ENCODE measurements around the gene TARS2. TPM values are rescaled to one million over a fixed set of nuclear protein-coding genes. Genes with fewer than 3 reads are reported as not detected.

Gene TARS2
- total RNA-seq, 1 experiment from 2014 or later = 42.9 TPM

DNA sequence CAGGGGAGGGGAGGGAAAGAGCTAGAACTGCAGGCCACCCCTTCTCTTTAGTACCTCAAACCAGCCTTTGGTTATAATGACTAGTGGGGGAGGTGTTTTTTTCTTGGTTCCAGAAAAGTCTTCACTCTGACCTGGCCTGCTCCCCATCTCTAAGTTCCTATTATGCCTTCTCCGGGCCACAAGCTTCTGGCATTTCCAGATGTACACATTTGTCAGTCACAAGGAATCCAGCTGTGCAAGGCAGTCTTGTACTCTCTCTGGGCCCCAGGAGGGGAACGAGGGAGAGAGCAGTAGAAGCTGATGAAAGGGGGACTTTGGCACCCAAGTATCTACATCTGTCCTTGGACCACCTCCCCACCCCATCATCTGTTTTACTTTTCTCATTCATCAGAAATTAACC lies 25.6 kb downstream of the TARS2 start (continued):
- TF ChIP-seq ESRRA (CRISPR knock-in tag; IDR thresholded peaks at IDR 0.05; ENCODE audit: borderline replicate concordance) (no peak), NFATC4 (CRISPR knock-in tag; IDR thresholded peaks at IDR 0.05) (no peak), TCF7 (CRISPR knock-in tag; IDR thresholded peaks at IDR 0.05; ENCODE audit: low read depth) (no peak), NR1H2 (CRISPR knock-in tag; IDR thresholded peaks at IDR 0.05) (no peak), ZBTB43 (CRISPR knock-in tag; IDR thresholded peaks at IDR 0.05) (no peak), MYBL2 (CRISPR knock-in tag; IDR thresholded peaks at IDR 0.05) (no peak), MAX (CRISPR knock-in tag; IDR thresholded peaks at IDR 0.05) (no peak), SP1 (CRISPR knock-in tag; conservative IDR thresholded peaks at IDR 0.05) (no peak), CBFB (CRISPR knock-in tag; IDR thresholded peaks at IDR 0.05; ENCODE audit: low read depth) (no peak), ZNF396 (CRISPR knock-in tag; IDR thresholded peaks at IDR 0.05; ENCODE audit: borderline replicate concordance) (no peak), ZNF317 (CRISPR knock-in tag; IDR thresholded peaks at IDR 0.05; ENCODE audit: borderline replicate concordance, low read depth) (no peak), EMX1 (CRISPR knock-in tag; IDR thresholded peaks at IDR 0.05) (no peak)
- TF ChIP-seq, protein P1, sequence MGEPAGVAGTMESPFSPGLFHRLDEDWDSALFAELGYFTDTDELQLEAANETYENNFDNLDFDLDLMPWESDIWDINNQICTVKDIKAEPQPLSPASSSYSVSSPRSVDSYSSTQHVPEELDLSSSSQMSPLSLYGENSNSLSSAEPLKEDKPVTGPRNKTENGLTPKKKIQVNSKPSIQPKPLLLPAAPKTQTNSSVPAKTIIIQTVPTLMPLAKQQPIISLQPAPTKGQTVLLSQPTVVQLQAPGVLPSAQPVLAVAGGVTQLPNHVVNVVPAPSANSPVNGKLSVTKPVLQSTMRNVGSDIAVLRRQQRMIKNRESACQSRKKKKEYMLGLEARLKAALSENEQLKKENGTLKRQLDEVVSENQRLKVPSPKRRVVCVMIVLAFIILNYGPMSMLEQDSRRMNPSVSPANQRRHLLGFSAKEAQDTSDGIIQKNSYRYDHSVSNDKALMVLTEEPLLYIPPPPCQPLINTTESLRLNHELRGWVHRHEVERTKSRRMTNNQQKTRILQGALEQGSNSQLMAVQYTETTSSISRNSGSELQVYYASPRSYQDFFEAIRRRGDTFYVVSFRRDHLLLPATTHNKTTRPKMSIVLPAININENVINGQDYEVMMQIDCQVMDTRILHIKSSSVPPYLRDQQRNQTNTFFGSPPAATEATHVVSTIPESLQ (CRISPR knock-in tag; IDR thresholded peaks at IDR 0.05) = no peak

GRCh38 chr1:150513351-150513791 lies 26.2 kb downstream of the TARS2 start:
- no peak for DNase-seq (ENCODE audit: low spot score)
- Mint-ChIP-seq H3K27ac (peak overlapping the region; percentile 73; the same call in 1 of the 2 replicates), H3K36me3 (peaks cover 4% of the 10 kb centered on the region; the same call in 1 of the 2 replicates), H3K4me3 (no peak overlapping the region), H3K4me1 (peaks cover 12% of the 10 kb centered on the region), H3K27me3 (ENCODE audit: low read depth) (no peaks in the 10 kb centered on the region; the same call in 1 of the 2 replicates), H3K9me3 (no peaks in the 10 kb centered on the region)
- ATAC-seq = no peak
- ChIA-PET POLR2A (no interaction called here), CTCF (interaction anchor here (9.7 kb wide), 1 partner anchor 21 kb away, joined by 139 read pairs; no protein-coding TSS in a partner anchor)
- TF ChIP-seq SMAD3 (CRISPR knock-in tag; IDR thresholded peaks at IDR 0.05; ENCODE audit: borderline replicate concordance) = no peak
- TF ChIP-seq ESRRA (CRISPR knock-in tag; IDR thresholded peaks at IDR 0.05; ENCODE audit: borderline replicate concordance) = no peak
- TF ChIP-seq ZNF416 (CRISPR knock-in tag; IDR thresholded peaks at IDR 0.05) = no peak
- TF ChIP-seq, protein P2, sequence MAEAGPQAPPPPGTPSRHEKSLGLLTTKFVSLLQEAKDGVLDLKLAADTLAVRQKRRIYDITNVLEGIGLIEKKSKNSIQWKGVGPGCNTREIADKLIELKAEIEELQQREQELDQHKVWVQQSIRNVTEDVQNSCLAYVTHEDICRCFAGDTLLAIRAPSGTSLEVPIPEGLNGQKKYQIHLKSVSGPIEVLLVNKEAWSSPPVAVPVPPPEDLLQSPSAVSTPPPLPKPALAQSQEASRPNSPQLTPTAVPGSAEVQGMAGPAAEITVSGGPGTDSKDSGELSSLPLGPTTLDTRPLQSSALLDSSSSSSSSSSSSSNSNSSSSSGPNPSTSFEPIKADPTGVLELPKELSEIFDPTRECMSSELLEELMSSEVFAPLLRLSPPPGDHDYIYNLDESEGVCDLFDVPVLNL (CRISPR knock-in tag; IDR thresholded peaks at IDR 0.05; ENCODE audit: borderline replicate concordance, low read depth) = no peak
- TF ChIP-seq NR2C2 (CRISPR knock-in tag; IDR thresholded peaks at IDR 0.05) = no peak
- TF ChIP-seq OVOL2 (CRISPR knock-in tag; IDR thresholded peaks at IDR 0.05; ENCODE audit: borderline replicate concordance) = no peak
- no peak for TF ChIP-seq GTF2I (CRISPR knock-in tag; conservative IDR thresholded peaks at IDR 0.05)
- TF ChIP-seq, protein P3, sequence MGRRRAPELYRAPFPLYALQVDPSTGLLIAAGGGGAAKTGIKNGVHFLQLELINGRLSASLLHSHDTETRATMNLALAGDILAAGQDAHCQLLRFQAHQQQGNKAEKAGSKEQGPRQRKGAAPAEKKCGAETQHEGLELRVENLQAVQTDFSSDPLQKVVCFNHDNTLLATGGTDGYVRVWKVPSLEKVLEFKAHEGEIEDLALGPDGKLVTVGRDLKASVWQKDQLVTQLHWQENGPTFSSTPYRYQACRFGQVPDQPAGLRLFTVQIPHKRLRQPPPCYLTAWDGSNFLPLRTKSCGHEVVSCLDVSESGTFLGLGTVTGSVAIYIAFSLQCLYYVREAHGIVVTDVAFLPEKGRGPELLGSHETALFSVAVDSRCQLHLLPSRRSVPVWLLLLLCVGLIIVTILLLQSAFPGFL (CRISPR knock-in tag; IDR thresholded peaks at IDR 0.05; ENCODE audit: borderline replicate concordance) = no peak
- TF ChIP-seq NR1H2 (CRISPR knock-in tag; IDR thresholded peaks at IDR 0.05) = no peak
- TF ChIP-seq, protein P4, sequence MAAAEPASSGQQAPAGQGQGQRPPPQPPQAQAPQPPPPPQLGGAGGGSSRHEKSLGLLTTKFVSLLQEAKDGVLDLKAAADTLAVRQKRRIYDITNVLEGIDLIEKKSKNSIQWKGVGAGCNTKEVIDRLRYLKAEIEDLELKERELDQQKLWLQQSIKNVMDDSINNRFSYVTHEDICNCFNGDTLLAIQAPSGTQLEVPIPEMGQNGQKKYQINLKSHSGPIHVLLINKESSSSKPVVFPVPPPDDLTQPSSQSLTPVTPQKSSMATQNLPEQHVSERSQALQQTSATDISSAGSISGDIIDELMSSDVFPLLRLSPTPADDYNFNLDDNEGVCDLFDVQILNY (CRISPR knock-in tag; IDR thresholded peaks at IDR 0.05) = no peak
- no peak for TF ChIP-seq NR3C1 (CRISPR knock-in tag; conservative IDR thresholded peaks at IDR 0.05; ENCODE audit: low read depth)
- TF ChIP-seq ATF1 (CRISPR knock-in tag; IDR thresholded peaks at IDR 0.05) = no peak
- no peak for TF ChIP-seq PRRX2 (CRISPR knock-in tag; IDR thresholded peaks at IDR 0.05)
- TF ChIP-seq ELF4 (CRISPR knock-in tag; IDR thresholded peaks at IDR 0.05; ENCODE audit: low read depth) = no peak
- no peak for TF ChIP-seq NFYB (CRISPR knock-in tag; conservative IDR thresholded peaks at IDR 0.05; ENCODE audit: low read depth)
- TF ChIP-seq, protein P5, sequence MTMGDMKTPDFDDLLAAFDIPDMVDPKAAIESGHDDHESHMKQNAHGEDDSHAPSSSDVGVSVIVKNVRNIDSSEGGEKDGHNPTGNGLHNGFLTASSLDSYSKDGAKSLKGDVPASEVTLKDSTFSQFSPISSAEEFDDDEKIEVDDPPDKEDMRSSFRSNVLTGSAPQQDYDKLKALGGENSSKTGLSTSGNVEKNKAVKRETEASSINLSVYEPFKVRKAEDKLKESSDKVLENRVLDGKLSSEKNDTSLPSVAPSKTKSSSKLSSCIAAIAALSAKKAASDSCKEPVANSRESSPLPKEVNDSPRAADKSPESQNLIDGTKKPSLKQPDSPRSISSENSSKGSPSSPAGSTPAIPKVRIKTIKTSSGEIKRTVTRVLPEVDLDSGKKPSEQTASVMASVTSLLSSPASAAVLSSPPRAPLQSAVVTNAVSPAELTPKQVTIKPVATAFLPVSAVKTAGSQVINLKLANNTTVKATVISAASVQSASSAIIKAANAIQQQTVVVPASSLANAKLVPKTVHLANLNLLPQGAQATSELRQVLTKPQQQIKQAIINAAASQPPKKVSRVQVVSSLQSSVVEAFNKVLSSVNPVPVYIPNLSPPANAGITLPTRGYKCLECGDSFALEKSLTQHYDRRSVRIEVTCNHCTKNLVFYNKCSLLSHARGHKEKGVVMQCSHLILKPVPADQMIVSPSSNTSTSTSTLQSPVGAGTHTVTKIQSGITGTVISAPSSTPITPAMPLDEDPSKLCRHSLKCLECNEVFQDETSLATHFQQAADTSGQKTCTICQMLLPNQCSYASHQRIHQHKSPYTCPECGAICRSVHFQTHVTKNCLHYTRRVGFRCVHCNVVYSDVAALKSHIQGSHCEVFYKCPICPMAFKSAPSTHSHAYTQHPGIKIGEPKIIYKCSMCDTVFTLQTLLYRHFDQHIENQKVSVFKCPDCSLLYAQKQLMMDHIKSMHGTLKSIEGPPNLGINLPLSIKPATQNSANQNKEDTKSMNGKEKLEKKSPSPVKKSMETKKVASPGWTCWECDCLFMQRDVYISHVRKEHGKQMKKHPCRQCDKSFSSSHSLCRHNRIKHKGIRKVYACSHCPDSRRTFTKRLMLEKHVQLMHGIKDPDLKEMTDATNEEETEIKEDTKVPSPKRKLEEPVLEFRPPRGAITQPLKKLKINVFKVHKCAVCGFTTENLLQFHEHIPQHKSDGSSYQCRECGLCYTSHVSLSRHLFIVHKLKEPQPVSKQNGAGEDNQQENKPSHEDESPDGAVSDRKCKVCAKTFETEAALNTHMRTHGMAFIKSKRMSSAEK (CRISPR knock-in tag; IDR thresholded peaks at IDR 0.05; ENCODE audit: borderline replicate concordance) = no peak

Measured in WTC11 (cell line).